ENCODE data around the gene LINGO3. TPM values are rescaled to one million over a fixed set of nuclear protein-coding genes. Genes with fewer than 3 reads are reported as not detected.

Gene LINGO3
- polyA plus RNA-seq, 3 donors: 0.08 to 2.8 (median 2.2) TPM

DNA sequence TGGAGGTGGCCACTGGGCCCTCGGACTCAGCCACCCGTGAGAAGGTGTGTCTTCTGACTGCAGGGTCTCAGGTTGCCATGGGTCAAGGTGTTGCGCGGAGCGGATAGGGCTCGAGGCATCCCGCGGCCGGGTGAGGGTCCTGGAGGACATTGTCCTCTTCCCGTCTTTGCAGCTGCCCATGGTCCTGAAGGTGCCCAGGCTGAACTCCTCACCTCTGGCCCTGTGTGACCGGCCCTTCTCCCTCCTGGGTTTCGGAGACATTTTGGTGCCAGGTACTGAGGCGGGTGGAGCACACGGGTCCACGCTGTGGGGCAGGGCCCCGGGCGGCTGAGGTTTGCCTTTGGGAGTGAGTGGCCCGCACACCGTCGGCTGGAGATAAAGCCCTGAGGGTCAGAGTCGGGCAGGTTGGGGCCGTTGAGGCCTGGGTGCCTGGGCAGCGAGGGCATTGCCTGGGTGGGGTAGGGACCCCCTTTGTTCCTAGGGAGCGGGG lies 36.5 kb upstream of the LINGO3 start:
- Mint-ChIP-seq H3K4me1 (no peaks in the 10 kb centered on the region), H3K4me3 (no peak overlapping the region), H3K36me3 (peaks cover 12 to 17% of the 10 kb centered on the region in 2 donors), H3K9me3 (no peaks in the 10 kb centered on the region), H3K27ac (no peak overlapping the region), H3K27me3 (ENCODE audit: low read depth in 3 of 3) (peaks cover 0 to 1% (median 0%) of the 10 kb centered on the region in 3 donors)
- H2AFZ ChIP-seq (ENCODE audit: insufficient read depth, low read depth, low read length, poor library complexity, severe bottlenecking): no peak overlapping the region
- no peaks in the 10 kb centered on the region for H4K20me1 ChIP-seq (ENCODE audit: insufficient read depth, low read length)
- DNase-seq: no peak
- no peaks in the 10 kb centered on the region for H3K4me1 ChIP-seq (ENCODE audit: control insufficient read depth in 1 of 2, insufficient read depth in 2 of 2, low read length in 2 of 2)
- H3K9ac ChIP-seq (ENCODE audit: insufficient read depth, low read length, poor library complexity, severe bottlenecking): no peak overlapping the region
- no peaks in the 10 kb centered on the region for H3K9me3 ChIP-seq (replicated peaks in 1 of 2; ENCODE audit: control insufficient read depth in 1 of 2, insufficient read depth in 1 of 2, low read length in 2 of 2)
- H3K79me2 ChIP-seq (ENCODE audit: insufficient read depth, low read length): no peaks in the 10 kb centered on the region
- no peaks in the 10 kb centered on the region for H3K27me3 ChIP-seq (ENCODE audit: control insufficient read depth in 2 of 2, insufficient read depth in 2 of 2, low read length in 2 of 2)
- intact Hi-C loops (cut with micrococcal nuclease): no loop called here
- H3K4me2 ChIP-seq (replicated peaks; ENCODE audit: extremely low read depth, low read length, poor library complexity, severe bottlenecking): no peak overlapping the region
- H3K4me3 ChIP-seq (replicated peaks in 1 of 3; ENCODE audit: low read depth in 2 of 3, low read length in 3 of 3): no peak overlapping the region
- TF ChIP-seq, protein P1, sequence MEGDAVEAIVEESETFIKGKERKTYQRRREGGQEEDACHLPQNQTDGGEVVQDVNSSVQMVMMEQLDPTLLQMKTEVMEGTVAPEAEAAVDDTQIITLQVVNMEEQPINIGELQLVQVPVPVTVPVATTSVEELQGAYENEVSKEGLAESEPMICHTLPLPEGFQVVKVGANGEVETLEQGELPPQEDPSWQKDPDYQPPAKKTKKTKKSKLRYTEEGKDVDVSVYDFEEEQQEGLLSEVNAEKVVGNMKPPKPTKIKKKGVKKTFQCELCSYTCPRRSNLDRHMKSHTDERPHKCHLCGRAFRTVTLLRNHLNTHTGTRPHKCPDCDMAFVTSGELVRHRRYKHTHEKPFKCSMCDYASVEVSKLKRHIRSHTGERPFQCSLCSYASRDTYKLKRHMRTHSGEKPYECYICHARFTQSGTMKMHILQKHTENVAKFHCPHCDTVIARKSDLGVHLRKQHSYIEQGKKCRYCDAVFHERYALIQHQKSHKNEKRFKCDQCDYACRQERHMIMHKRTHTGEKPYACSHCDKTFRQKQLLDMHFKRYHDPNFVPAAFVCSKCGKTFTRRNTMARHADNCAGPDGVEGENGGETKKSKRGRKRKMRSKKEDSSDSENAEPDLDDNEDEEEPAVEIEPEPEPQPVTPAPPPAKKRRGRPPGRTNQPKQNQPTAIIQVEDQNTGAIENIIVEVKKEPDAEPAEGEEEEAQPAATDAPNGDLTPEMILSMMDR (IDR thresholded peaks at IDR 0.05): no peak
- H3K27ac ChIP-seq (ENCODE audit: low read depth in 1 of 2, low read length in 2 of 2): no peak overlapping the region
- WGBS (ENCODE audit: insufficient coverage): 98% methylated on average over 24 of the region's 24 CpGs
- H3K36me3 ChIP-seq (replicated peaks in 1 of 2; ENCODE audit: control insufficient read depth in 1 of 2, insufficient read depth in 2 of 2, low read length in 2 of 2): peaks cover 10 to 20% of the 10 kb centered on the region in 2 donors

DNA sequence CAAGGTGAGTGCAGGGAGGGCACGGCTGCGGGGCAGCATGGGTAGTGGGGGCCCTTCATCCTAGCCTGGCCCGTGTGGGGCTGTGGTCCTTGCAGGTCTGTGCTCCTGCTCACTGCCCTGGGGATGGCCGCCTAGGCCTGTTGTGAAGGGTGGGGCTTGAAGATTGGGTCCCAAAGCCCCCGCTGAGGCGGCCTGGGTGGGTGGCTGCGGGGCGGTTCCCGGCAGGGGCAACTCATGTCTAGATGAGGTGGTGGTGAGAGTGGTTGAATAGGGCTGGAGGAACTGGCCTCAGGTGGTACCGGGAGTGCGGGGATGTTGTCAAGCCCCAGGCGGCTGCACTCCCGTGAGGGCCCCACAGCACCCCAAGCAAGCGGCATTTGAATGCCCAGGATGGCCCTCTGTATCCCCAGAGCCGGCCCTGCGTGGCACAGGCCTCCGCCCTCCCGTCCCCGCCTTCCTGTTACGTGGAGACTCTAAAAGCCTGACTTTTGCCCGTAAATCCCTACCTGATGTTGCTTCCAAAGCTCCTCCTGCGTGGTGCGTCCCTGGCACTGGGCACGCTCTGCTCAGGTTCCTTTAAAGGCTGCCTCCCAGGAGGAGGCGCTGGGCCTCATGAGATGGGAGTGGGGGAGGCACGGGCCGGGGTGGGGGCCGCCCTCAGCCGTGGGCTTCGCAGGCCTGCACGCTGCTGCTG lies 35.5 kb upstream of the LINGO3 start:
- Histone ChIP-seq H3K36me3 (replicated peaks in 1 of 2; ENCODE audit: control insufficient read depth in 1 of 2, insufficient read depth in 2 of 2, low read length in 2 of 2) (peaks cover 11 to 20% of the 10 kb centered on the region in 2 donors), H3K4me2 (replicated peaks; ENCODE audit: extremely low read depth, low read length, poor library complexity, severe bottlenecking) (no peak overlapping the region), H3K9ac (ENCODE audit: insufficient read depth, low read length, poor library complexity, severe bottlenecking) (no peak overlapping the region), H3K4me1 (ENCODE audit: control insufficient read depth in 1 of 2, insufficient read depth in 2 of 2, low read length in 2 of 2) (no peaks in the 10 kb centered on the region), H4K20me1 (ENCODE audit: insufficient read depth, low read length) (no peaks in the 10 kb centered on the region), H3K27ac (ENCODE audit: low read depth in 1 of 2, low read length in 2 of 2) (no peak overlapping the region), H3K79me2 (ENCODE audit: insufficient read depth, low read length) (no peaks in the 10 kb centered on the region), H3K27me3 (ENCODE audit: control insufficient read depth in 2 of 2, insufficient read depth in 2 of 2, low read length in 2 of 2) (no peaks in the 10 kb centered on the region), H3K4me3 (replicated peaks in 1 of 3; ENCODE audit: low read depth in 2 of 3, low read length in 3 of 3) (no peak overlapping the region), H3K9me3 (replicated peaks in 1 of 2; ENCODE audit: control insufficient read depth in 1 of 2, insufficient read depth in 1 of 2, low read length in 2 of 2) (no peaks in the 10 kb centered on the region), H2AFZ (ENCODE audit: insufficient read depth, low read depth, low read length, poor library complexity, severe bottlenecking) (no peak overlapping the region)
- DNase-seq: no peak
- 92% methylated on average over 24 of the region's 31 CpGs for WGBS (ENCODE audit: insufficient coverage)
- H3K4me1 Mint-ChIP-seq: no peaks in the 10 kb centered on the region
- H3K36me3 Mint-ChIP-seq: peaks cover 16 to 25% of the 10 kb centered on the region in 2 donors
- H3K27me3 Mint-ChIP-seq (ENCODE audit: low read depth in 3 of 3): peaks cover 0 to 1% (median 0%) of the 10 kb centered on the region in 3 donors
- no peaks in the 10 kb centered on the region for H3K9me3 Mint-ChIP-seq
- H3K4me3 Mint-ChIP-seq: no peak overlapping the region
- no peak overlapping the region for H3K27ac Mint-ChIP-seq
- TF ChIP-seq, protein P1 (IDR thresholded peaks at IDR 0.05): no peak
- intact Hi-C loops (cut with micrococcal nuclease): no loop called here

Measured in CD14-positive monocyte (primary cell).